ENCODE results near the gene NT5DC2. TPM values are rescaled to one million over a fixed set of nuclear protein-coding genes. Genes with fewer than 3 reads are reported as not detected.

The NT5DC2 gene
- total and polyA plus RNA-seq, 2 of the 8 experiments (the other 6 are each of a cell fraction or from before 2014, with no cell fraction given): 331 to 477 TPM

GRCh38 chr3:52521881-52522650 is 11.6 kb downstream of the NT5DC2 start:
- no peak for DNase-seq (ENCODE audit: low read depth in 1 of 2, low spot score in 2 of 2)
- peaks cover 0 to 6% (median 4%) of the 10 kb centered on the region in 4 experiments; a peak in 5 of 7 replicates for H3K4me1 ChIP-seq (replicated peaks in 1 of 4; ENCODE audit: control insufficient read depth in 3 of 4, insufficient read depth in 4 of 4, low read length in 3 of 4)
- FAIRE-seq: no peak

More at GRCh38 chr3:52521881-52522650, 11.6 kb downstream of the NT5DC2 start:
- Histone ChIP-seq H3K27me3 (replicated peaks in 1 of 4; ENCODE audit: control insufficient read depth in 3 of 4, extremely low read depth in 1 of 4, insufficient read depth in 3 of 4, low read length in 3 of 4) (peaks cover 0 to 11% (median 4%) of the 10 kb centered on the region in 4 experiments; a peak in 5 of 7 replicates), H4K5ac (ENCODE audit: insufficient read length, low read depth, low read length) (no peak overlapping the region), H3K18ac (ENCODE audit: extremely low read depth, low read length) (no peak overlapping the region), H4K20me1 (replicated peaks in 1 of 2; ENCODE audit: control insufficient read depth in 1 of 2, insufficient read depth in 2 of 2, low read length in 2 of 2) (peaks cover 3 to 21% of the 10 kb centered on the region in 2 experiments), H3K56ac (replicated peaks; ENCODE audit: insufficient read length, low read depth, low read length) (no peak overlapping the region), H2BK20ac (ENCODE audit: low read length) (no peak overlapping the region), H3K4me2 (ENCODE audit: insufficient read depth in 1 of 2, low read depth in 2 of 2, low read length in 2 of 2) (no peak overlapping the region), H3K27ac (ENCODE audit: low read depth, low read length) (no peak overlapping the region), H3K79me1 (ENCODE audit: low read depth, low read length) (no peaks in the 10 kb centered on the region), H2AK5ac (ENCODE audit: low read depth, low read length) (no peak overlapping the region), H3K4ac (replicated peaks; ENCODE audit: insufficient read length, low read depth, low read length) (no peak overlapping the region), H2BK5ac (ENCODE audit: low read depth, low read length) (no peak overlapping the region; the same call in 1 of the 2 replicates), H4K8ac (ENCODE audit: extremely low read depth, insufficient read depth, low read length) (peak overlapping the region; percentile 47; the same call in 1 of the 2 replicates), H3K9ac (replicated peaks in 1 of 4; ENCODE audit: extremely low read depth in 1 of 4, low read depth in 3 of 4, low read length in 3 of 4) (no peak overlapping the region), H3K79me2 (ENCODE audit: control insufficient read depth in 1 of 2, insufficient read depth in 2 of 2, low read length in 2 of 2) (no peaks in the 10 kb centered on the region), H3K23ac (ENCODE audit: insufficient read length) (no peak overlapping the region), H2BK15ac (ENCODE audit: low read length) (no peak overlapping the region), H2BK120ac (replicated peaks; ENCODE audit: low read depth, low read length) (no peak overlapping the region), H3K23me2 (ENCODE audit: low read depth, low read length) (no peaks in the 10 kb centered on the region; the same call in 1 of the 2 replicates), H4K91ac (replicated peaks; ENCODE audit: insufficient read length, low read length) (no peak overlapping the region), H3K9me3 (ENCODE audit: insufficient read depth in 2 of 2, low read depth in 1 of 2, low read length in 1 of 2) (no peaks in the 10 kb centered on the region), H2AFZ (ENCODE audit: low read length) (no peak overlapping the region), H3K4me3 (ENCODE audit: extremely low read depth in 1 of 4, insufficient read depth in 2 of 4, low read depth in 3 of 4, low read length in 4 of 4) (no peak overlapping the region), H3K14ac (ENCODE audit: insufficient read length) (no peak overlapping the region), H2BK12ac (ENCODE audit: low read depth, low read length) (no peak overlapping the region), H3K36me3 (ENCODE audit: control insufficient read depth in 2 of 4, insufficient read depth in 4 of 4, low read length in 3 of 4) (peaks cover 10 to 40% (median 20%) of the 10 kb centered on the region in 4 experiments; a peak in 7 of 8 replicates)
- TF ChIP-seq TCF12 (IDR thresholded peaks at IDR 0.05; ENCODE audit: low read depth, low read length) (no peak), BACH1 (IDR thresholded peaks at IDR 0.05; ENCODE audit: low read length) (no peak), CBX8 (IDR thresholded peaks at IDR 0.05; ENCODE audit: borderline replicate concordance, low read depth, low read length) (no peak), TBP (IDR thresholded peaks at IDR 0.05; ENCODE audit: low read depth, low read length) (no peak), JUND (IDR thresholded peaks at IDR 0.05; ENCODE audit: low read length) (no peak), SP4 (IDR thresholded peaks at IDR 0.05; ENCODE audit: low read length) (no peak), CEBPB (IDR thresholded peaks at IDR 0.05; ENCODE audit: low read depth, low read length) (no peak), YY1 (IDR thresholded peaks at IDR 0.05; ENCODE audit: low read depth, low read length) (no peak), JUN (IDR thresholded peaks at IDR 0.05; ENCODE audit: low read depth, low read length) (no peak), EZH2 (IDR thresholded peaks at IDR 0.05; ENCODE audit: low read depth, low read length, severe bottlenecking) (no peak), RXRA (IDR thresholded peaks at IDR 0.05; ENCODE audit: insufficient read depth, low read depth, low read length) (no peak), SAP30 (IDR thresholded peaks at IDR 0.05; ENCODE audit: insufficient read depth, insufficient replicate concordance, low read length) (no peak)
- WGBS, 2 experiments (ENCODE audit: extremely low coverage in 1 of 2, insufficient coverage in 1 of 2, insufficient read length in 1 of 2, insufficient replicate concordance in 2 of 2, low coverage in 1 of 2, low lambda C conversion rate in 2 of 2, missing lambda C conversion rate in 1 of 2): 94% methylated on average over 33 of the region's 33 CpGs; no CpG with 5 or more reads in 1 of the 2 experiments
- POLR2A ChIA-PET (ENCODE audit: partially characterized antibody): interaction anchor here (0.7 to 3.5 kb wide), 5 partner anchors 10 to 165 kb away, joined by 3 to 16 read pairs (median 4); no protein-coding TSS in a partner anchor
- CTCF ChIA-PET (ENCODE audit: partially characterized antibody): interaction anchor here (0.6 kb wide), 1 partner anchor 1621 kb away, joined by 3 read pairs; no protein-coding TSS in a partner anchor
